Effector CD4-positive, alpha-beta T cell (primary cell): ENCODE measurements around the gene RXRA.

ENCODE experiments used
- DNase-seq: peaks from one replicate; pipeline ENCODE4 v3.0.0-alpha.2; 2020

The RXRA gene

DNA sequence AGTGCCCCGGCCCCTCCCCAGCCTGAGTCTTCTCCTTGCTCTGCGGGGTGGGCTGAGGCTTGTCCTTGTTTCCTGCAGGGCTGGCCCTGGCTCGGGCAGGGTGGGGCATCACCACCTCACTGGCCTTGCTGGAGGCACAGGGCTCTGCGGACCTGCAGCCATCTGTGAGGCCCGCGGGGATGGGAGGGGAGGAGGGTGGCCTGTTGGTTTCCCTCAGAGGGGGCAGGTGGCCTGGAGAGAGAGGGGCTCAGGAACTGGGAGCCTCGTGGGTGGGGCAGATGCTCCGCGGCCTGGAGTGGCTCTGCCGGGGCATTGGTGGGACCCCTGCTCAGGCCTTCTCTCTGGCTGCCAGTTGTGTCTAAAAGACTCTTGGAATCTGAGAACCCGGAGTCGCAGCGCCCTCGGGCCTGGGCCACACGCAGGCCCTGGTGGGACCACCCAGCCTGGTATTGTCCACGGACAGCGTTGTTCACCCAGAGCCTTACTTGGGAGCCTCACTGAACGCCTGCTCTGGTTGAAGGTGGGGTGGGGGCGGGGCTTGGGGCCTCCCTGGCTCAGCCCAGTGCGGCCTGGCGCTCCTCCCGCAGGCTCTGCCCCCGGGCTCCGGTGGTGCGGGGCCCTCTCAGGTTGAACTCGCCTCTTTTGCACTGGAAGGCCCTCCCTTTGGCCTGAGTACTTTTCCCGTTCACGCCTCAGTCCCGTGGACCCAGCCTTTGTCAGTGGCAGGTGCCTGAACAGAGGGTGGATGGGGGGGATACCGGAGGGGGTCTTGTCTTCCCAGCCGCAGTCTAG, 111.3 kb downstream of the RXRA start:
- DNase-seq = no peak

DNA sequence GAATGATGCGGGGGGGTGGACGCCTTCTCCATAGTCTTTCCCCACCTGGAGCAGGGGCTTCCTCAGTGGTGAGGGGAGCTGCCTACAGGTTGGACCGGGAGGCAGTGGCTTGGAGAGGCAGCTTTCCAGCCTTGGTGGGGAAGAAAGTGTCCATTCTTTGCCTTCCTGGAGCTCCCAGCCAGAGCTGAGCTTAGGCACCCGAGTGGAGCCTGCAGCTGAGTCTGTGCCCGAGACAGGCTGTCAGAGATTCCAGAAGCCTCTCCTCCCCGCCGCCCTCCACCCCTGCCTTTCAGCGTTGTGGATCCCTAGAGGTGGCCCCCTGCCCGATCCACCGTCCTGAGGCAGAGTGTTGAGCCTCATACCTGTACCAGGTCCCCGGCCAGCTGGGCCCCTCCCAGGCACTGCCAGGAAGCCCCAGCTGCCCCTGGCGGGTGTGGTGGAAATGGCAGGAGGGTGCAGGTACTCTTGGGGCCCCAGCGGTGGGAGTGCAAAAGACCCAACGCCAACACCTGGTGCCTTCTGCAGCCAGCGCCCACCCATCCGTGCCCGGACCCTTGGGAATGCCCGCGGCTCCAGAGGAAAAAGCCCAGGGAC, 112.0 kb downstream of the RXRA start:
- no peak for DNase-seq

DNA sequence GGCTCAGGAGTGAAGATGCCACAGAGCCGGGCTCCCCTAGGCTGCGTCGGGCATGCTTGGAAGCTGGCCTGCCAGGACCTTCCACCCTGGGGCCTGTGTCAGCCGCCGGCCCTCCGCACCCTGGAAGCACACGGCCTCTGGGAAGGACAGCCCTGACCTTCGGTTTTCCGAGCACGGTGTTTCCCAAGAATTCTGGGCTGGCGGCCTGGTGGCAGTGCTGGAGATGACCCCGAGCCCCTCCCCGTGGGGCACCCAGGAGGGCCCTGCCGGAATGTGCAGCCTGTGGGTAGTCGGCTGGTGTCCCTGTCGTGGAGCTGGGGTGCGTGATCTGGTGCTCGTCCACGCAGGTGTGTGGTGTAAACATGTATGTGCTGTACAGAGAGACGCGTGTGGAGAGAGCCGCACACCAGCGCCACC, 113.1 kb downstream of the RXRA start:
- no peak for DNase-seq

DNA sequence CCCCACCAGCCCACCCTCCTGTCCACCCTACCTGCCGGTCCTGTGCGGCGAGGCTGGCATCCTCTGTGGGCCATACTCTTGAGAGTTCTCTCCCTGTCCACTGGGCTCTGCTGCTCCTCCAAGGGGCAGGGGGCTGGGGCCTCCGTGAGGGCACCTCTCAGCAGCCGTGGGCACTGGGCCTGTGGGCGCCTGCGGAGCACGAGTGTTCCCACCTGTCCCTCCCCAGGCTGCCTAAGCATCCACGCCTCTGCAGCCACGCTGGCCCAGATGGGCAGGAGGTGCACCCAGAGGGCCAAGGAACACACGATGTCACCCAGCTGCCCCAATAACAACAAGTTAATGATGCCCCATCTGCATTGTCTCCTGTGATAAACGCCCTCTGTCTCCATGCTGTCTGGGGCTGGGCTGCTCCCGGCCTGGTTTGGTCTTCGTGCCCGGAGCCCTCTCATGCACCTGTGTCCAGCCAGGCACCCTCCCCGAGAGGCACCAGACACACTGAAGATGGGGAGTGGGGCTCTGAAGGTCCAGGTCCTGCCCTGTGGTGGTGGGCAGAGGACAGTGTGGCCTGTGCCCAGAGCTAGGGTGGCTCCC, 114.5 kb downstream of the RXRA start:
- no peak for DNase-seq

DNA sequence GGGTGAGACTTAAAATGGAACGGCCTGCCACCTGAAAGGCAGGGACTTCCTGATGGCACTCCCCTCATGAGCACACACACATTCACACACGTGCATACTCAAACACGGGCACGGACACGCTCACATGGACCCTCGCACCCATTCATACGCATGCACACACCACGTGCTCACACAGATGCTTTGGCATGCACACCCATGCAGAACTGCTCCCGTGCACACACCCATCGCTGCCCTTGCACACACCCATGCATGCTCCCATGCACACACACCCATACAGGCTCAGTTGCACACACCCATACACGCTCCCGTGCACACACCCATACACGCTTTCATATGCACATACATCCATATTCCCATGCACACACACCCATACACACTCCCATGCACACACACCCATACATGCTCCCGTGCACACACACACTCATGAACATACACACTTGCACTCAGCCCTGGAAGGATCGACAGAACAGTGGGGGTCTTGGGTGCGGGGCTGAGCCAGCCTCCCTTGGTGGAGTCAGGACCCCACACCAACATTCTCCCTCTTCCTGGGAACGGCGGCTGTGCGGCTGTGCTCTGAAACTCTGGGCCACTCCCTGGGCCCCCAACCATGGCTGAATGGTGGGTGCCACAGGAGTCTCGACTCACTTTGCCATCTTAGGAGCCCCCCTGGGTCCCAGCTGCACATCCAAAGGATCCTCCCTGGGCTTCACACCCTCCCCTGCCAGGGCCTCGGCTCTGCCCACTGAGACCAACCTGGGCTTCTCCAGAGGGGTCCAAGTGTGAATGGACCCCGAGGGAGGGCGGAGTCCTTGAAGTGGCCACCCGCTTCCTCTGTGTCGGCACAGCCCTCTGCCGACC, 115.2 kb downstream of the RXRA start:
- DNase-seq = no peak

DNA sequence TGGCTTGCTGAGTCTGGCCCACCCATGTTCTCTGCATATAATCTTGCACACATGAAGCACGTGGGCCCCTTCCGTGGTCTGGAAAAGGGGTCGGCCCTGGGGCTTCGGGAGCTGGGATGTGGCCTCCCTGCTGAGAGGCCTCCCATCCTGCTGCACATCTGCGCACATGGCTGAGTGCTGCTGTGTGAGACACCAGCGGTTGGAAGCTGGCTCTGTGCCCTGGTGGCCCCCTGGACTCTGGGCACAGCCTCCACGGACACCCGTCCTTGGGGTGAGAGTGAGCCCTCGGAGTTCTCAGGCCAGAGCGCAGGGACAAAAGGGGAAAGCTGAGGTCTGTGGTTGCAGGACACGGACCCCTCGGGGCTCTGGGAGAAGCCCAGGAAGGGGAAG, 115.8 kb downstream of the RXRA start:
- DNase-seq = no peak

DNA sequence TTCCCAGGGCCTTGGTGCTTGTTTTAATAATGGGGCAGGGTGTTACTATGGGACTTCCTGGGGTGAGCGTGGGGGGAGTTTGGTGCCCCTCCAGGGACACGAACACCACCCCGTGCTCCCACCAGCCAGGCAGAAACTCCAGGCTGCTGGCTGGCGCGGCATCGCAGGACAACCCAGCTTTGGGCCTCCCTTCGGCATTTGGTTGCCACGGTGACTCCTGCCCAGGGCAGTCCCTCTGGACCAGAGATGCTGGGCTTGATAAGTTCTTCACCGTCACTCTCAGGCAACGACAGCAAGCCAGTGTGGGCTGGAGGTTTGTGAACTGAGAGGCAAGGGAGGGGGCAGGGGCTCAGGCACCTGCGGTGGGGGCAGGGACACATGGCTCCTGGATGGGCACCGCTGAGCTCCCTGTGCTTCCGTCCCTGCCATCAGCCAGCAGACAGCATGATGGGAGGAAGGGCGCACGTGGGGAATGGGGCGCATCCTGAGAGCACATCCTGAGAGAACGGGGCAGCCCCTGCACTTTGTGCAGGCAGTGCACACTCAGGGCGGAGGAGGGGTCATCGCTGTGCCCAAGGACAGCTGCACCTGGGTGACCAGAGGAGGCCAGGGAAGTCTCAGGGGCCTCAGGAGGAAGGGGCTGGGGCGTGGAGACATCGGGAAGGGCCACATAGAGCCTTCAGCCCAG, 116.4 kb downstream of the RXRA start:
- no peak for DNase-seq

DNA sequence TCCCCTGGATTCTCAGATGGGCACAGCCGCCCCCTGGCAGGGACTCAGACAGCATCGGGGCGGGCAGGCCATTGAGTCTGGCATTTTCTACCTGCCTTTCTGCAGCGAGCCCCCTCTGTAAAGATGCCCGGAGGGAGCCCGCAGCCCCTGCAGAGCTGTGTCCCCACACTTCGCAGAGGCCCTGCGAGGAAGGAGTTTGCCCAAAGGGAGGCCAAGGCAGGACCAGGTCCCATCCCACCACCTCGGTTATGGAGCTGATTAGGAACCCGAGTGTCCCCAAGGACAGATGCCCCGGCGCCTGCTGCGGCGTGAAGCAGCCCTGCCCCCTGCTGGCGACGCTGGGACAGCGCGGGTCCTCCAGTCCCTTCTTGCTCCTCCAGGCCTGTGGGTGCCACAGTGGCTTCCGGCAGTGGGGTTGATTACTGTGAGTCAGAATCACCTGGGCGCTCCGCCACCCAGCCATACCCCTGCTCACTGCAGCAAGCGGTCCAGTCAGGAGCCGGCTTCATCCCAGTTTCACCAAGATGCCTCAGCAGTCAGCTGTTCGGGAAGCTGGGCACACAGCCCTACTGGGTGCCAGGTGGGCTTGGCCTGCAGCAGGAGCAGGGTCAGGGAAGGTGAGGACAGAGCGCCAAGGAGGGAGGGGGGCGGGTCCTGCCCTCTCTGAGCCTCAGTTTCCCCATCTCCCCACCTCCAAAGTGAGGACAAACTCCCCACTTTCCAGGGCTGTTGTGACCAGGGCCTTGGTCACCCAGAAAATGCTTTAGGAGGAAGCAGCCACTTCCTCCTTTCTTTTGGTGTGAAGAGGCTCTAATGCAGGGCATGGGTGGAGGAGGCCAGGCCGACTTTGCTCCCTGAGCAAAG, 117.2 kb downstream of the RXRA start:
- peak; percentile 82 for DNase-seq

DNA sequence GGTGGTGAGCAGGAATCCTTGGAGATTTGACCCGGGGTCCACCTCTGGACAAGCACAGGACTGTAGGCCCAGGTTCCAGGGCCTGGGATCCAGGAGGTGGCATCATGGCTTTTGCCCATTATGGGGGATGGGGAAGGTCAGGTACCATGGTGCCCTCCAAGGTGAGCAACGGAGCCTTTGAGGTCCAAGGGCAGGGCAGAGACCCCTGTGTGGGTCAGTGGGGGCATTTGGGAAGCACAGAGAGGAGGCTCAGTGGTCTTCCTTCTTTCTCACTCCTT, 117.7 kb downstream of the RXRA start:
- no peak for DNase-seq

DNA sequence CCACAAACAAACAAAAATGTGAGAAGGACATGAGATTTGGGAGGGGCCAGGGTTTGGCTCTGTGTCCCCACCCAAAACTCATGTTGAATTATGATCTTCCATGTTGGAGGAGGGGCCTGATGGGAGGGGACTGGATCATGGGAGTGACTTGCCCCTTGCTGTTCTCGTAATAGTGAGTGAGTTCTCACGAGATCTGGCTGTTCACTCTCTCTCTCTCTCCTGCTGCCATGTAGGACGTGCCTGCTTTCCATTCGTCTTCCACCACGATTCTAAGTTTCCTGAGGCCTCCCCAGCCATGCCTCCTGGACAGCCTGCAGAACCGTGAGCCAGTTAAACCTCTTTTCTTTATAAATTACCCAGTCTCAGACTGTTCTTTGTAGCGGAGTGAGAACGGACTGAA, 118.7 kb downstream of the RXRA start:
- DNase-seq = no peak

DNA sequence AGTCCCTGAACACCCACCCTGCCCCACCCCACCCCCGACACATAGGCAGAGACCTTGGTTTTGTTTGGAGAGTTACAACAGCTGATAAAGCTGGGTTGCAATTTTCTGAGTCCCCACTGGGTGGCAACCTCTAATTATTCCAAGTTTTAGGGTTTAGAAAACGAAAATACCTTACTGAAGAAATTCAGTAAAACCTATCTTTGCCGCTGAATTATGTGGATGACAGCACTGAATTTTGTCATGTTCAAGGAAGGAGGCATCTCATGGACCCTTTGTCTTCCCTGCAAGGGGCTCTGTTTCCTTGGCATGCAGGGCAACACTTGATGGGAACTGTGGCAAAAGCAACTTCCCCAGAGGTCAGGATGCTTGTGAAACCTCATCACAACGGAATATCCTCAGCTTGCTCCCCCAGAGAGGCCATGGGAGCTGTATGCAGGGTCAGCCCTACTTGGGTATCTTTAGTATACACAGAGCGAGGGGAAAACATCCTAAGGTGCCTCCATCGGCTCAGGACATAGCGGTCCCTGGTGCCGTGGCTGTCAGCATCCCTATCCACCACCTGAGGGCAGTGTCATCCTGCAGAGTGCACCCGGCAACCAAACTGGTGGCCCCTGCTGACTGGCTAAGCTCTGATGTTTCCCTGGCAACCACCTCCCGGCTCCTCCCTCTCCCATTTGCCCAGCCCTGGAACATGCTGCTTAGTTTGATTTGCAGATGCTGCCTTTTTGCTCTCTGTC, 123.1 kb downstream of the RXRA start:
- peak; percentile 71 for DNase-seq

DNA sequence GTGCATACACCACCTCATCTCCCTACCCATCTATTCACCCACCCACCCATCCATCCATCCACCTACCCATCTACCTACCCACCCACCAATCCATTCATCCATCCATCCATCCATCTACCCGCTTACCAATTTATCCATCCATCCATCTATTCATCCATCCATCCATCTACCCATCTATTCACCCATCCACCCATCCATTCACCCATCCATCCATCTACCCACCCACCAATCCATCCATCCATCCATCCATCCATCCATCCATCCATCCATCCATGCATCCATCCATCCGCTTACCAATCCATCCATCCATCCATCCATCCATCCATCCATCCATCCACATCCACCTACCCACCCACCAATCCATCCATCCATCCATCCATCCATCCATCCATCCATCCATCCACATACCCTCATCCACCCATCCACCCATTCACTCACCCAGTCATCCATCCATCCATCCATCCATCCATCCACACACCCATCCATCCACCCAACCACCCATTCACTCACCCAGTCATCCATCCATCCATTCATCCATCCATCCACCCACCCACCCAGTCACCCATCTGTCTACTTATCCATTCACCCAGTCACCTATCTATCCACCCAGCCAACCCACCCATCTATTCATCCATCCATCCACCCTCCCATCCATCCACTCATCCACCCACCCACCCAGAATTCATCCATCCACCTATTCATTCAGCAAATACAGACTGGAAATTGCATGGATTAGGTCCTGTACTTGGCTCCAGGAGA, 125.6 kb downstream of the RXRA start:
- DNase-seq = no peak

DNA sequence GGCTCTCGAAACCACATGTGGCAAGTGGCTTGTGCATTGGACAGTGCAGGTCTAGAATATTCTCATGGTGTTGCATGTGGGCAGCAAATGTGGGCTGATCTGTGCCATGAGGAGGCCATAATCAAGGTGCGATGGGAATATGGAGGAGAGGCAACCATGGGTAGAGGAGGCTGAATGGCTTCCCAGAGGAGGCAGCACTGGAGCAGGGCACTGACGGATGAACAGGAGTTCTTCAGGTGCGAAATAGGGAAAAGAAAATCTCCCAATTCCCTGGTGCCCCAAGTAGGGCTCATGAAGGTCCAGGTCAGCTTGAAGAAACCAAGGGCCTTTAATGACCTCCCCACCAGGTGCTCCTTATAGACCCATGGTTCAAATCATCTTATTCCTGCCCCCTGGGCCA, 126.5 kb downstream of the RXRA start:
- DNase-seq = no peak

DNA sequence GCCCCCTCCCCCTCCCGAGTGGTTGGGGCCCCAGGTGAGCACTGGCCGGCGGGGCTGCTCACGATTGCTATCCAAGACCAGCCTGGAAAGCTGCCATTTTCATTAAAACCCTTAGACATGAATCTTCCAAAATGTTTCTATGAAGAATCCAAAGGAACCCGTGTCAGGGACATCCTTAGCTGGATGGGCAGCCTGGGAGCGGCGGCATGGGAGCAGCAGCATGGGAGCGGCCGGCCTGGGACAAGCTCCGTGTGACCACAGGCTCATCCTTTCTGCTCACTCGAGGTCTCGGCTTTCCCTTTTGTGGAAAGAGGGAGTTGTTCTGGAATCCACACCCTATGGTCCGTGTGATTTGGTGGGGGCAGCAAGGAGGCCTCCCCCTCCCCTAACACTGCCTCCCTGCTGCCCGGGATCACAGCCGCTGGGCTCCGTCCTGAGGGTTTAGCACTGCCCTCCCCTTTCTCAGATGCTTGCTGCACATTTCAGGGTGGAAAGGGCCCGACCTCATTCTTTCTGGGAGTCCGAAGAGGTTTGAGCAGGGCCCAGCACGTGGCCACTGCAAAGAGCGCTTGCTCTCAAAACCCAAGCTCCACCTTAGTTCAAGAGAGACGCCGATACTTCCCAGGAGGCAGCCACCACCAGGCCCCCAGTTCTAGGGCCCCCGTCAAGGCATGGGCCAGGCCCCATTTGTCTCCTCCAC, 127.7 kb downstream of the RXRA start:
- no peak for DNase-seq

DNA sequence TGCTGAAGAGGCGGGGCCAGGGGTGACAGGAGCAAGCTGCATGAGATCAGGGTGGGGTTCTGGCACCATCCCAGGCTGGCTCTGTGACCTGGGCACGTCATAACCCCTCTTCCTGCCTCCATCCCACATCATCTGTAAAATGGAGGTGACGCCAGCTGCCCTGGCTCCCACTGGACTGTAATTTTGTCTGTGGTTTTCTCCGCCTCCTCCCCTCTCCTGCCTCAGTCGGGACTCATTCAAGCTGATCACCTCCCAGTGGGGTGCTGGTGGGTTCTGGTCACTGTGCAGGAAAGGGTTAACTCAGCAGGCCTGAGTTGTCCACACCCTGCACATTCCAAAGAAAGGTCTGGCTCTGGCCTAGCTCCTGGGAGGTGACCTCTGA, 128.2 kb downstream of the RXRA start:
- DNase-seq = no peak

DNA sequence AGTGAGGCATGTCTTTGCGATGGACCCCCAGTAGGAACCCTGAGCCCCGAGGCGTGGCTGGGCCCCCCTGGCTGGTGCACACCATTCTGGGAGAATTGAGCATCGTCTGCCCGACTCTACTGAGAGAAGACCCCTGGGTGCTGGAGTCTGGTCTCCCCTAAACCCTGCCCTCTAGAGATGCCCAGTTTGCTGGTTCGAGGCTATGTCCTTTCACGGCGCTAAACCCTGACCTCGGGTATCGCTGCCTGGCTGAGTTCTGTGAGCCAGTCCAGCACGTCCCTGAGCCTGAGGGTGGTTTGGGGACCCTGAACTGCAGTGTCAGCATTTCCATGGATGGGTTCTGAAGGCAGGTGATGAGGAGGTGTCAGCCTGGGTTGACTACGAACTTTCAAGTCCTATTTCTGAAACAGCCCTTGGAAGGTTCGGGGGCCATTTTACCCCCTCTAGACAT, 128.8 kb downstream of the RXRA start:
- DNase-seq = no peak

DNA sequence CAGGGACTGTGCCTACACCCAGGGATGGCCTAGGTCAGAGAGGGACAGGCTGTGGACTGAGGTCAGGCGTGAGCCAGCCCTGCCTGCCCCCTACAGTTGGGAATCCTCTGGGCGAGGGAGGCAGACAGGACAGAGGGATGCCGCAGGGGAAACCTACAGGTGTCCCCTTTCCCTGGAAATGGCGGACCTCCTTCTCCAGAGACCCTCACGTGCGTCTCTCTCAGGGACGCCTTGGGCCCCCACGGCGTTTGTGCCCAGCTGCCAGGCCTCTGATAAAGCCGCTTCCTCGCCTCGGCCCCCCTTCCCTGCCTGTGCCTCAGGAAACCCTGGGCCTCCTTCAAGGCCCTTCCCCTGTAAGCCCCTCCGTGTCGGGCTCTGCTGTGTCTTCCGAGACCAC, 129.3 kb downstream of the RXRA start:
- DNase-seq = no peak

DNA sequence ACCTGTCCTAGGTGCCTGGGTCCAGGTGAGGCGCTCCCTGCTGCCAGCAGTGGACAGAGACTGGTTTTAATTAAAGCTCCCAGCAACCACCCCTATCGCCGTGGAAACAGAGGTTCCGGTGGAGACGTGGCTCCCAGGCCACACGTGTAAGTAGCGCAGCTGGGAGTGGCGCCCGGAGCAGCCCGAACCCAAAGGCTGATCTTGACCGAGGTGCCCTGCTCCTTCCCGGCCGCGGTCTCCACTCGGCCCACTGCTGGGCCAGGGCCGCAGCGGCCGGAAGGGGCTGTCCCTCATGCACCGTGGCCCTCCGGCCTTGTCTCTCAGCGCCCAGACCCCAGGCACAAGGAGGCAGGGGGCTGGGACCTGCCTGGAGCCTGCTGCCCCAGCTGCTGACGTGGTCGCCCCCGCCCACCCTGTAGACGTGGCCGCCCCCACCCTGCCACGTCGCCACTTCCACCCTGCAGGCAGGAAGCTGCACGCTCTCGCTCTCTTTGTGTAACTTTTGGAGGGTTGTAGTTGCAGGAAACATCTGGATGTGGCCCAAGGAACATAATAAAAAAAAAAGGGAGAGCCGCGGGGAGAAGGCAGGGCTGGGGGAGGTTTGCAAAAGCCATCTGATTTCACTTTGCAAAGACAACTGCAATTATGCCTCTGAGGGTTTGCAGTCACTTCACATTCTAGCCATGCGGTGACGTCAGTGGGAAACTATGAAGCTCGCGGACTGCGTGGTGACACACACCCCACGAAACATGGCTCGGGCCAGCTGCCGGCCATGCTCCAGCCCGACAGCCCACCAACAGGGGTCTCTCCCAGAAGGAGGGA, 129.9 kb downstream of the RXRA start:
- peak; percentile 53 for DNase-seq

DNA sequence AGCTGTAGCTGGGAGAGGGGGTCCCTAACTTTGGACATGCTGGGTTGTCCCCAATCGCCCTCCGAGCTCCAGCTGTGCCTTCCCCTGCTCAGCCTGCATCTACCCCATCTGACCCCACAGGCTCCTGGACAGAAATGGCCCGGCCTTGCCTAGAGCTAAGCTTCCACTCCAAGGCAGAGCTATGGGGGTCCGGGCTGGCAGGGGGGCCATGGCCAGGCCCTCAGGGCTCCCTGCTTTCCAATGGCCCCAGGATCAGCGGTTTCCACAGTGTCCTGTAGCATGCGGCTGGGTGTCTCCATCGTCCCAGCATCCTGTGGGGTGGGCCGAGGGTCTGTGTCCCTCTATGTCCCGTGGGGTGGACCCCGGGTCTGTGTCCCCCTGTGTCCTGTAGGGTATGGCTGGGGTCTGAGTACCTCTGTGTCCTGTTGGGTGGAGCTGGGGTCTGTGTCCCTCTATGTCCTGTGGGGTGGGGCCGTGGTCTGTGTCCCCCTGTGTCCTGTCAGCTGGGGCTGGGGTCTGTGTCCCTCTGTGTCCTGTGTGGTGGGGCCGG, 130.6 kb downstream of the RXRA start:
- no peak for DNase-seq
